ENCODE results near the gene COPS3. TPM values are rescaled to one million over a fixed set of nuclear protein-coding genes. Genes with fewer than 3 reads are reported as not detected.

The COPS3 gene
- total RNA-seq, 4 donors from 2014 or later: 51.8 to 85.3 (median 54.8) TPM

GRCh38 chr17:17204041-17204591, 76.9 kb downstream of the COPS3 start:
- ATAC-seq: peak; percentile 33
- TF ChIP-seq CTCF (IDR thresholded peaks at IDR 0.05) (no peak), EP300 (IDR thresholded peaks at IDR 0.05) (no peak), POLR2A (IDR thresholded peaks at IDR 0.05) (peak in 1 of 2 donors; percentile 31), POLR2AphosphoS5 (IDR thresholded peaks at IDR 0.05) (peak; percentile 82)

GRCh38 chr17:17203173-17203730, 77.8 kb downstream of the COPS3 start:
- H3K4me3 ChIP-seq: peak overlapping the region in 1 of 2 donors; percentile 72
- no peaks in the 10 kb centered on the region for H3K27me3 ChIP-seq
- peaks cover 9 to 88% (median 63%) of the 10 kb centered on the region in 3 donors for H3K4me1 ChIP-seq
- WGBS, 2 donors (ENCODE audit: low coverage in 1 of 2): 76% methylated on average over 6 of the region's 15 CpGs; no CpG with 5 or more reads in 1 of the 2 donors
- H3K27ac ChIP-seq: peak overlapping the region; percentile 85 to 97 (median 92)
- H3K9me3 ChIP-seq: no peaks in the 10 kb centered on the region
- TF ChIP-seq EP300 (IDR thresholded peaks at IDR 0.05) (no peak), POLR2AphosphoS5 (IDR thresholded peaks at IDR 0.05) (no peak), POLR2A (IDR thresholded peaks at IDR 0.05) (no peak), CTCF (IDR thresholded peaks at IDR 0.05) (no peak)
- H3K36me3 ChIP-seq: peaks cover 0 to 10% of the 10 kb centered on the region in 2 donors
- no peak for ATAC-seq

More at GRCh38 chr17:17204041-17204591, 76.9 kb downstream of the COPS3 start:
- peak overlapping the region in 1 of 2 donors; percentile 72 for H3K4me3 ChIP-seq
- peak overlapping the region; percentile 85 to 97 (median 92) for H3K27ac ChIP-seq
- H3K27me3 ChIP-seq: no peaks in the 10 kb centered on the region
- 6 to 61% methylated on average over 3 to 10 of the region's 15 CpGs for WGBS, 2 donors (ENCODE audit: low coverage in 1 of 2)
- peaks cover 0 to 10% of the 10 kb centered on the region in 2 donors for H3K36me3 ChIP-seq
- peaks cover 9 to 87% (median 63%) of the 10 kb centered on the region in 3 donors for H3K4me1 ChIP-seq
- no peaks in the 10 kb centered on the region for H3K9me3 ChIP-seq

GRCh38 chr17:17201907-17202306, 79.1 kb downstream of the COPS3 start:
- H3K4me1 ChIP-seq: peaks cover 9 to 79% (median 61%) of the 10 kb centered on the region in 3 donors
- peak overlapping the region; percentile 15 to 97 (median 92) for H3K27ac ChIP-seq
- no peaks in the 10 kb centered on the region for H3K9me3 ChIP-seq
- TF ChIP-seq EP300 (IDR thresholded peaks at IDR 0.05) (no peak), POLR2AphosphoS5 (IDR thresholded peaks at IDR 0.05) (peak; percentile 74)
- WGBS, 2 donors (ENCODE audit: low coverage in 1 of 2): 77% methylated on average over 7 of the region's 8 CpGs; no CpG with 5 or more reads in 1 of the 2 donors
- H3K27me3 ChIP-seq: no peaks in the 10 kb centered on the region
- ATAC-seq: no peak
- no peak overlapping the region for H3K4me3 ChIP-seq
- H3K36me3 ChIP-seq: peaks cover 0 to 10% of the 10 kb centered on the region in 2 donors

- ATAC-seq: no peak
- TF ChIP-seq POLR2AphosphoS5 (IDR thresholded peaks at IDR 0.05) (no peak), POLR2A (IDR thresholded peaks at IDR 0.05) (no peak), EP300 (IDR thresholded peaks at IDR 0.05) (no peak), CTCF (IDR thresholded peaks at IDR 0.05) (no peak)
- H3K27ac ChIP-seq: peak overlapping the region; percentile 71 to 97 (median 83)
These were observed 79.8 kb downstream of the COPS3 start for GRCh38 chr17:17201271-17201670.

GRCh38 chr17:17200831-17201230, 80.2 kb downstream of the COPS3 start:
- peak; percentile 37 for ATAC-seq
- WGBS, 2 donors (ENCODE audit: low coverage in 1 of 2): 6 to 21% methylated on average over 4 to 5 of the region's 5 CpGs
- Histone ChIP-seq H3K27me3 (no peaks in the 10 kb centered on the region), H3K4me1 (peaks cover 9 to 68% (median 50%) of the 10 kb centered on the region in 3 donors), H3K36me3 (peaks cover 0 to 10% of the 10 kb centered on the region in 2 donors), H3K27ac (peak overlapping the region; percentile 71 to 97 (median 83)), H3K4me3 (peak overlapping the region in 1 of 2 donors; percentile 20), H3K9me3 (no peaks in the 10 kb centered on the region)
- TF ChIP-seq POLR2A (IDR thresholded peaks at IDR 0.05): no peak
- TF ChIP-seq POLR2AphosphoS5 (IDR thresholded peaks at IDR 0.05): peak; percentile 47
- TF ChIP-seq CTCF (IDR thresholded peaks at IDR 0.05): no peak
- no peak for TF ChIP-seq EP300 (IDR thresholded peaks at IDR 0.05)

More at GRCh38 chr17:17201271-17201670, 79.8 kb downstream of the COPS3 start:
- H3K4me3 ChIP-seq: no peak overlapping the region
- peaks cover 9 to 72% (median 54%) of the 10 kb centered on the region in 3 donors for H3K4me1 ChIP-seq
- 38 to 77% methylated on average over 4 to 10 of the region's 10 CpGs for WGBS, 2 donors (ENCODE audit: low coverage in 1 of 2)
- H3K9me3 ChIP-seq: no peaks in the 10 kb centered on the region
- peaks cover 0 to 10% of the 10 kb centered on the region in 2 donors for H3K36me3 ChIP-seq
- no peaks in the 10 kb centered on the region for H3K27me3 ChIP-seq
